ENCODE measurements around the gene POLD3. TPM values are rescaled to one million over a fixed set of nuclear protein-coding genes. Genes with fewer than 3 reads are reported as not detected.

The POLD3 gene
- total and polyA plus RNA-seq, 7 donors: 11.2 to 23.0 (median 14.1) TPM

- peaks cover 0 to 47% (median 32%) of the 10 kb centered on the region in 4 donors for H3K4me1 ChIP-seq
- no peak overlapping the region for H3K4me3 ChIP-seq
- H3K36me3 ChIP-seq: no peaks in the 10 kb centered on the region
- 93 to 94% methylated on average over 5 of the region's 5 CpGs for WGBS, 2 donors
- intact Hi-C loops (cut with DNase I): no loop called here
- H3K27me3 ChIP-seq: no peaks in the 10 kb centered on the region
- H3K27ac ChIP-seq: no peak overlapping the region
- TF ChIP-seq EP300 (IDR thresholded peaks at IDR 0.05): no peak
- no peak for TF ChIP-seq CTCF (IDR thresholded peaks at IDR 0.05)
- no peak for DNase-seq
- no peaks in the 10 kb centered on the region for H3K9me3 ChIP-seq
Measured at GRCh38 chr11:74678041-74678440, 85.7 kb downstream of the POLD3 start.

- H3K4me3 ChIP-seq: no peak overlapping the region
- DNase-seq: no peak
- H3K36me3 ChIP-seq: no peaks in the 10 kb centered on the region
- H3K27ac ChIP-seq: peak overlapping the region in 1 of 4 donors; percentile 18
- 84 to 87% methylated on average over 13 of the region's 13 CpGs for WGBS, 2 donors
- TF ChIP-seq POLR2AphosphoS5 (IDR thresholded peaks at IDR 0.05): no peak
- no peak for TF ChIP-seq CTCF (IDR thresholded peaks at IDR 0.05)
- no peak for TF ChIP-seq POLR2A (IDR thresholded peaks at IDR 0.05)
- TF ChIP-seq EP300 (IDR thresholded peaks at IDR 0.05): no peak
- no peaks in the 10 kb centered on the region for H3K9me3 ChIP-seq
- intact Hi-C loops (cut with DNase I): no loop called here
- H3K4me1 ChIP-seq: peaks cover 0 to 46% (median 32%) of the 10 kb centered on the region in 4 donors
- H3K27me3 ChIP-seq: no peaks in the 10 kb centered on the region
Measured at GRCh38 chr11:74678591-74679512, 86.5 kb downstream of the POLD3 start.

GRCh38 chr11:74679513-74679865, 87.1 kb downstream of the POLD3 start:
- 94 to 95% methylated on average over 3 of the region's 3 CpGs for WGBS, 2 donors
- no peak overlapping the region for H3K27ac ChIP-seq

GRCh38 chr11:74680035-74680671, 87.8 kb downstream of the POLD3 start:
- H3K4me3 ChIP-seq: no peak overlapping the region
- H3K27ac ChIP-seq: peak overlapping the region in 1 of 4 donors; percentile 83
- no peaks in the 10 kb centered on the region for H3K9me3 ChIP-seq
- TF ChIP-seq POLR2AphosphoS5 (IDR thresholded peaks at IDR 0.05): no peak
- no peak for TF ChIP-seq EP300 (IDR thresholded peaks at IDR 0.05)
- TF ChIP-seq CTCF (IDR thresholded peaks at IDR 0.05): no peak
- no peak for TF ChIP-seq POLR2A (IDR thresholded peaks at IDR 0.05)
- peaks cover 0 to 56% (median 37%) of the 10 kb centered on the region in 4 donors for H3K4me1 ChIP-seq
- WGBS, 2 donors: 87 to 97% methylated on average over 9 of the region's 9 CpGs
- H3K36me3 ChIP-seq: no peaks in the 10 kb centered on the region
- no peak for DNase-seq
- intact Hi-C loops (cut with DNase I): loop anchor here (5.0 kb wide), 1 partner anchor 43 kb away; no protein-coding TSS in a partner anchor
- no peaks in the 10 kb centered on the region for H3K27me3 ChIP-seq

More at GRCh38 chr11:74679513-74679865, 87.1 kb downstream of the POLD3 start:
- no peaks in the 10 kb centered on the region for H3K27me3 ChIP-seq
- TF ChIP-seq POLR2AphosphoS5 (IDR thresholded peaks at IDR 0.05): no peak
- no peak for TF ChIP-seq POLR2A (IDR thresholded peaks at IDR 0.05)
- TF ChIP-seq EP300 (IDR thresholded peaks at IDR 0.05): no peak
- TF ChIP-seq CTCF (IDR thresholded peaks at IDR 0.05): no peak
- H3K4me1 ChIP-seq: peaks cover 0 to 51% (median 35%) of the 10 kb centered on the region in 4 donors
- no peaks in the 10 kb centered on the region for H3K9me3 ChIP-seq
- no peak for DNase-seq
- intact Hi-C loops (cut with DNase I): no loop called here
- no peaks in the 10 kb centered on the region for H3K36me3 ChIP-seq
- H3K4me3 ChIP-seq: no peak overlapping the region

Data from sigmoid colon (tissue), 7 donors.